K562 (cell line): ENCODE data around the gene ATXN1. TPM values are rescaled to one million over a fixed set of nuclear protein-coding genes. Genes with fewer than 3 reads are reported as not detected.

Experiments used
- ATAC-seq: fragments of 200-7000 bp; cut with Tn5 transposase; 3 replicates; pipeline ENCODE4 v1.9.1; 2020; ENCODE audit warnings: moderate library complexity
- BruUV-seq: library from RNA; stranded (reverse); fragments of 400-500 nt; replicated peaks from 2 replicates; lab custom pipeline; 2021; lab: Mats Ljungman, UMichigan
- CTCF ChIA-PET: fragments of 300-600 bp; formaldehyde crosslinking; extraction: SDS; loops from one replicate; lab custom pipeline; 2021; ENCODE audit warnings: low intra/inter-chr PET ratio; lab: Yijun Ruan, JAX
- POLR2A ChIA-PET: fragments of 300-600, 350-650 bp; sonication (Branson Sonifier 250); formaldehyde crosslinking; extraction: SDS; loops from one replicate; lab custom pipeline; 2021; ENCODE audit warnings: antibody characterized with exemption, inconsistent platforms; lab: Yijun Ruan, JAX
- DNase-seq, 4 experiments: peaks; one replicate each; pipeline versions ENCODE4 v3.0.0 to v3.0.0-alpha.2; 2011 to 2018; ENCODE audit warnings: low spot score in 3 of 4, mixed read lengths in 3 of 4; ENCODE audit errors: extremely low read depth in 1 of 4
- FAIRE-seq: peaks from 2 replicates; lab custom pipeline; 2011; peaks lifted over from hg19 to GRCh38; lab: Jason Lieb, UNC
- H2AFZ ChIP-seq: 2 replicates; pipeline ENCODE4 v1.6.0; 2011; ENCODE audit warnings: low read depth, low read length, control low read depth, inconsistent platforms
- H3K27ac ChIP-seq: fragments of 200-600 bp; 3 replicates; pipeline ENCODE4 v1.8.0; 2011; ENCODE audit warnings: low read depth, mild to moderate bottlenecking, control low read depth, inconsistent platforms, low read length, moderate library complexity, mixed read lengths; ENCODE audit errors: extremely low read depth
- H3K27me3 ChIP-seq, 2 experiments: fragments of 300-600 bp in 1 of 2; 2 replicates in 1 of 2; 3 replicates in 1 of 2; pipeline versions ENCODE4 v1.6.0 to v1.8.0; 2011; ENCODE audit warnings: inconsistent platforms in 2 of 2, low read length in 2 of 2, mild to moderate bottlenecking in 1 of 2, mixed read lengths in 1 of 2, moderate library complexity in 1 of 2; ENCODE audit not compliant: control insufficient read depth in 2 of 2, insufficient read depth in 2 of 2
- H3K36me3 ChIP-seq: fragments of 300-600 bp; 3 replicates; pipeline ENCODE4 v1.8.0; 2011; ENCODE audit warnings: mild to moderate bottlenecking, low read length, inconsistent platforms; ENCODE audit not compliant: control insufficient read depth, insufficient read depth
- H3K4me1 ChIP-seq, 2 experiments: fragments of 200-600 bp in 1 of 2; replicated peaks in 1 of 2; 2 replicates in 1 of 2; 3 replicates in 1 of 2; pipeline versions ENCODE4 v1.5.1 to v1.8.0; 2011; ENCODE audit warnings: inconsistent platforms in 2 of 2, low read length in 2 of 2, mild to moderate bottlenecking in 1 of 2, mixed read lengths in 1 of 2, moderate library complexity in 1 of 2; ENCODE audit not compliant: control insufficient read depth in 2 of 2, insufficient read depth in 2 of 2
- H3K4me2 ChIP-seq: 2 replicates; pipeline ENCODE4 v1.6.1; 2011; ENCODE audit warnings: low read length, control low read depth, inconsistent platforms, mixed read lengths; ENCODE audit not compliant: insufficient read depth
- H3K4me3 ChIP-seq: fragments of 200-600 bp; sonication (generic), shearing (Covaris generic); 2 replicates; pipeline ENCODE4 v1.5.1; 2016; ENCODE audit warnings: control low read depth, inconsistent platforms
- H3K79me2 ChIP-seq: fragments of 200-600 bp; 3 replicates; pipeline ENCODE4 v1.8.0; 2011; ENCODE audit warnings: low read length, inconsistent platforms; ENCODE audit not compliant: control insufficient read depth, insufficient read depth
- H3K9ac ChIP-seq, 2 experiments: 2 replicates each; pipeline versions ENCODE4 v1.6.0 to v1.6.1; 2011; ENCODE audit warnings: low read depth in 2 of 2, low read length in 2 of 2, control low read depth in 1 of 2, inconsistent platforms in 1 of 2, mild to moderate bottlenecking in 1 of 2, mixed read lengths in 1 of 2; ENCODE audit not compliant: insufficient read depth in 1 of 2
- H3K9me1 ChIP-seq: one replicate; pipeline ENCODE4 v1.6.0; 2011; ENCODE audit warnings: inconsistent platforms, mild to moderate bottlenecking, low read length, moderate library complexity; ENCODE audit not compliant: control insufficient read depth, insufficient read depth
- H3K9me3 ChIP-seq: replicated peaks from 2 replicates; pipeline ENCODE4 v1.5.1; 2011; ENCODE audit warnings: low read depth, low read length, inconsistent platforms; ENCODE audit not compliant: control insufficient read depth, insufficient read depth
- H4K20me1 ChIP-seq: replicated peaks from 2 replicates; pipeline ENCODE4 v1.6.1; 2011; ENCODE audit warnings: low read length, inconsistent platforms, mixed read lengths; ENCODE audit not compliant: control insufficient read depth, insufficient read depth
- CEBPB ChIP-seq: fragments of 450-650 bp; IDR thresholded peaks from 2 replicates; pipeline ENCODE4 v1.6.1; 2016; ENCODE audit warnings: missing genetic modification characterization, missing compliant biosample characterization
- CEBPG ChIP-seq, 3 experiments: fragments of 200-800 bp in 1 of 3; sonication (Bioruptor generic) in 1 of 3; sonication (generic) in 1 of 3; formaldehyde crosslinking in 1 of 3; IDR thresholded peaks in 2 of 3; conservative IDR thresholded peaks in 1 of 3; 2 replicates each; pipeline versions ENCODE4 v1.6.1 to v1.8.0; 2016 to 2022; ENCODE audit warnings: missing compliant biosample characterization in 2 of 3, missing genetic modification characterization in 2 of 3, mild to moderate bottlenecking in 1 of 3, missing genetic modification reagents in 1 of 3
- FIP1L1 ChIP-seq: fragments of 200-400 bp; formaldehyde crosslinking; IDR thresholded peaks from 2 replicates; pipeline ENCODE4 v1.6.1; 2018; ENCODE audit warnings: mild to moderate bottlenecking, low read depth, low read length; ENCODE audit not compliant: poor library complexity, severe bottlenecking
- HMG20A ChIP-seq: fragments of 450-650 bp; formaldehyde crosslinking; conservative IDR thresholded peaks from 2 replicates; pipeline ENCODE4 v1.4.0; 2020; ENCODE audit warnings: mild to moderate bottlenecking, mixed read lengths
- ID3 ChIP-seq, 2 experiments: fragments of 250-450 bp in 1 of 2; fragments of 450-650 bp in 1 of 2; sonication (Bioruptor Pico) in 1 of 2; IDR thresholded peaks; 2 replicates each; pipeline versions ENCODE4 v1.6.1 to v1.8.0; 2016 to 2021; ENCODE audit warnings: mild to moderate bottlenecking in 2 of 2, moderate library complexity in 2 of 2, missing compliant biosample characterization in 1 of 2, missing genetic modification characterization in 1 of 2
- KDM5B ChIP-seq: fragments of 200-600 bp; sonication (generic); IDR thresholded peaks from 2 replicates; pipeline ENCODE4 v1.6.1; 2012; ENCODE audit warnings: low read depth, mild to moderate bottlenecking, moderate library complexity, low read length, control low read depth, inconsistent platforms; ENCODE audit not compliant: insufficient replicate concordance
- NFATC3 ChIP-seq: fragments of 450-650 bp; IDR thresholded peaks from 2 replicates; pipeline ENCODE4 v1.6.1; 2017; ENCODE audit warnings: mild to moderate bottlenecking
- RAD51 ChIP-seq: fragments of 450-650 bp; IDR thresholded peaks from 2 replicates; pipeline ENCODE4 v1.7.1; 2016; ENCODE audit warnings: low read depth, mild to moderate bottlenecking, borderline replicate concordance
- STAT5A ChIP-seq: IDR thresholded peaks from 2 replicates; pipeline ENCODE4 v1.6.1; 2012; ENCODE audit warnings: low read length, inconsistent platforms, borderline replicate concordance
- WGBS: fragments of 100-300 bp; shearing (Covaris generic); methylation state at CpG from one replicate; pipeline ENCODE4 v1.1.6; 2016; ENCODE audit warnings: low coverage, mixed read lengths; ENCODE audit not compliant: insufficient coverage; ENCODE audit errors: missing lambda C conversion rate; 5-methylcytosine and 5-hydroxymethylcytosine counted together
- in situ Hi-C: fragments of 300-500 bp; cut with MboI; formaldehyde crosslinking; loops from 4 replicates; pipeline ENCODE4 v1.15.0; 2018; ENCODE audit warnings: inconsistent platforms, mixed read lengths
- intact Hi-C: fragments of 100-400 bp; cut with micrococcal nuclease; formaldehyde crosslinking; loops from 2 replicates; pipeline ENCODE4 v1.14.2; 2022
- polyA plus RNA-seq, 8 experiments: library from polyadenylated mRNA; depleted of rRNA in 4 of 8; stranded (reverse) in 5 of 8; unstranded in 3 of 8; fragments of >200 nt; fragmentation: Nextera tagmentation in 2 of 8; fragmentation: Illumina TruSeq in 1 of 8; extraction: Ambion mirVana in 2 of 8; extraction: Trizol in 1 of 8; gene quantifications; 2 replicates each; pipeline versions ENCODE4 v1.2.1 to v1.2.3, GENCODE V29; 2011 to 2014; ENCODE audit warnings: inconsistent platforms in 1 of 8, missing spikeins in 1 of 8
- total RNA-seq, 7 experiments: library from RNA; depleted of rRNA in 6 of 7; stranded (reverse); fragments of >200 nt in 6 of 7; fragmentation: Illumina TruSeq in 2 of 7; extraction: Trizol in 2 of 7; gene quantifications; 2 replicates each; pipeline versions ENCODE4 v1.2.1 to v1.2.3, GENCODE V29; 2011 to 2021; ENCODE audit warnings: low replicate concordance in 1 of 7
- TF ChIP-seq, protein P1 (sequence below): fragments of 200-800 bp; sonication (Bioruptor generic); IDR thresholded peaks from 2 replicates; pipeline ENCODE4 v1.6.1; 2017; ENCODE audit warnings: missing genetic modification characterization, missing compliant biosample characterization
- TF ChIP-seq, protein P2 (sequence below), 2 experiments: fragments of 450-650 bp in 1 of 2; sonication (generic) in 1 of 2; formaldehyde crosslinking in 1 of 2; IDR thresholded peaks in 1 of 2; conservative IDR thresholded peaks in 1 of 2; 2 replicates each; pipeline versions ENCODE4 v1.6.1 to v1.8.1; 2016 to 2023; ENCODE audit warnings: mild to moderate bottlenecking in 2 of 2, moderate library complexity in 2 of 2, inconsistent platforms in 1 of 2, missing genetic modification reagents in 1 of 2

The ATXN1 gene
- total and polyA plus RNA-seq, 9 of the 15 experiments (the other 6 are each of a cell fraction or from before 2014, with no cell fraction given): under 0.01 to 1.2 (median 0.58) TPM

DNA sequence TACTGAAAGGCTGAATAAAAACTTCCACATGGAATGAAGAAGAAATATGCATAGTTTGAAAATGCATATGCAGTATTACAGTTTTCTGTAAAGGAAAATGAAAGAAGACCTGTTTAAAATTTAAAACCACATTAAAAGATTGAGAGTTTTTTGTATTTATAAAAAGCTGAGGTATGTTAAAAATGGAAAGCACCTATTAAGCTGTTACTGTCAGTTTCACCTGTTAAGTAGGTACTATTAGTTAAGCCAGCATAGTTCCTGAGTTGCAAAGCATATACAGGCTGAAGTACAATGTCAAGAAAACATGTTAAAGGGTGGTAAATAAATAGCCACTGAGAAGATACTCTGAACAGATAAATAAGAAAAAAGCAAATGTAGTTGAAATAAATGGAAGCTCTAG lies 69.9 kb downstream of the ATXN1 start:
- Histone ChIP-seq H4K20me1 (no peaks in the 10 kb centered on the region; the same call in 1 of the 2 replicates), H3K9ac (no peak overlapping the region), H3K36me3 (no peaks in the 10 kb centered on the region), H3K27ac (no peak overlapping the region), H3K4me2 (no peak overlapping the region), H3K9me1 (no peaks in the 10 kb centered on the region), H3K27me3 (no peaks in the 10 kb centered on the region), H3K4me1 (no peaks in the 10 kb centered on the region), H3K79me2 (no peaks in the 10 kb centered on the region), H2AFZ (no peak overlapping the region), H3K9me3 (no peaks in the 10 kb centered on the region), H3K4me3 (no peak overlapping the region)
- TF ChIP-seq, protein P1, sequence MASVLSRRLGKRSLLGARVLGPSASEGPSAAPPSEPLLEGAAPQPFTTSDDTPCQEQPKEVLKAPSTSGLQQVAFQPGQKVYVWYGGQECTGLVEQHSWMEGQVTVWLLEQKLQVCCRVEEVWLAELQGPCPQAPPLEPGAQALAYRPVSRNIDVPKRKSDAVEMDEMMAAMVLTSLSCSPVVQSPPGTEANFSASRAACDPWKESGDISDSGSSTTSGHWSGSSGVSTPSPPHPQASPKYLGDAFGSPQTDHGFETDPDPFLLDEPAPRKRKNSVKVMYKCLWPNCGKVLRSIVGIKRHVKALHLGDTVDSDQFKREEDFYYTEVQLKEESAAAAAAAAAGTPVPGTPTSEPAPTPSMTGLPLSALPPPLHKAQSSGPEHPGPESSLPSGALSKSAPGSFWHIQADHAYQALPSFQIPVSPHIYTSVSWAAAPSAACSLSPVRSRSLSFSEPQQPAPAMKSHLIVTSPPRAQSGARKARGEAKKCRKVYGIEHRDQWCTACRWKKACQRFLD: no peak
- no peak for FAIRE-seq
- ChIA-PET POLR2A (no interaction called here), CTCF (no interaction called here)
- in situ Hi-C loops (no loop called here), intact Hi-C loops (no loop called here)
- no peak for DNase-seq
- ATAC-seq: no peak
- BruUV-seq: no TSS peak

- in situ Hi-C loops (no loop called here), intact Hi-C loops (no loop called here)
- WGBS: 0% methylated on average over 7 of the region's 7 CpGs
- no peak overlapping the region for H2AFZ ChIP-seq
- H3K36me3 ChIP-seq: no peaks in the 10 kb centered on the region
- H3K27ac ChIP-seq: no peak overlapping the region
- ChIA-PET POLR2A (no interaction called here), CTCF (no interaction called here)
- DNase-seq (no peak), FAIRE-seq (no peak), ATAC-seq (no peak)
- no peak overlapping the region for H3K4me3 ChIP-seq
- H3K9ac ChIP-seq: no peak overlapping the region
- no peaks in the 10 kb centered on the region for H3K79me2 ChIP-seq
- BruUV-seq: no TSS peak
- H3K9me1 ChIP-seq: no peaks in the 10 kb centered on the region
- H3K4me1 ChIP-seq: no peaks in the 10 kb centered on the region
- no peaks in the 10 kb centered on the region for H3K9me3 ChIP-seq
- H3K4me2 ChIP-seq: no peak overlapping the region
- no peaks in the 10 kb centered on the region for H3K27me3 ChIP-seq
- H4K20me1 ChIP-seq: no peaks in the 10 kb centered on the region; the same call in 1 of the 2 replicates
- TF ChIP-seq HMG20A (CRISPR knock-in tag) (no peak), CEBPG (CRISPR knock-in tag; IDR thresholded peaks at IDR 0.05) (no peak), CEBPG (tag; conservative IDR thresholded peaks at IDR 0.05 in 1 of 2, IDR thresholded peaks at IDR 0.05 in 1 of 2) (peak; percentile 75 to 88; a peak in 3 of 4 replicates), FIP1L1 (no peak), STAT5A (no peak), CEBPB (tag) (peak; percentile 83), NFATC3 (no peak), RAD51 (no peak), ID3 (CRISPR knock-in tag; IDR thresholded peaks at IDR 0.05) (no peak), ID3 (tag; IDR thresholded peaks at IDR 0.05) (no peak), KDM5B (no peak)
- TF ChIP-seq, protein P2, sequence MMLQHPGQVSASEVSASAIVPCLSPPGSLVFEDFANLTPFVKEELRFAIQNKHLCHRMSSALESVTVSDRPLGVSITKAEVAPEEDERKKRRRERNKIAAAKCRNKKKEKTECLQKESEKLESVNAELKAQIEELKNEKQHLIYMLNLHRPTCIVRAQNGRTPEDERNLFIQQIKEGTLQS (IDR thresholded peaks at IDR 0.05): peak; percentile 13; the same call in 1 of the 2 replicates
- TF ChIP-seq, protein P2 (CRISPR knock-in tag; conservative IDR thresholded peaks at IDR 0.05): no peak
Measured at GRCh38 chr6:16690608-16691142, 70.6 kb downstream of the ATXN1 start.
